Measurements from ENCODE around the gene TMEM243. TPM values are rescaled to one million over a fixed set of nuclear protein-coding genes. Genes with fewer than 3 reads are reported as not detected.
"Not testable (repeated sequence)": the region's sequence is repeated elsewhere in the genome, so short reads cannot be mapped to it uniquely, and the experiment has no call there.

TMEM243 gene
- total and polyA plus RNA-seq, 2 donors (not counting 3 experiments of a cell fraction or from before 2014, with no cell fraction given): 26.9 to 28.8 TPM

DNA sequence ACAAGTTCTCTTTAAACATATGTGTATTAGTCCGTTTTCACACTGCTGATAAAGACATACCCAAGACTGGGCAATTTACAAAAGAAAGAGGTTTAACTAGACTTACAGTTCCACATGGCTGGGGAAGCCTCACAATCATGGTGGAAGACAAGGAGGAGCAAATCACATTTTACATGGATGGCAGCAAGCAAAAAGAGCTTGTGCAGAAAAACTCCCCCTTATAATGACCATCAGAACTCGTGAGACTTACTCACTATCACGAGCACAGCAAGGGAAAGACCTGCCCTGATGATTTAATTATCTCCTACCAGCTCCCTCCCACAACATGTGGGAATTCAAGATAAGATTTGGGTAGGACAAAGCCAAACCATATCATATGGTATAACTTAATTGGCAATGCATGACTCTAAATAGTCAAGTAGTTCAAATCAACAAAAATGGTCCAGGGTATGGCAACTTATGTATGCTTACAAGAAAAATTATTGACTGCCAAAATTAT, 34.1 kb upstream of the TMEM243 start:
- Histone ChIP-seq H3K4me3 (replicated peaks in 1 of 3; ENCODE audit: insufficient read depth in 1 of 3, low read depth in 1 of 3, low read length in 3 of 3) (no peak overlapping the region), H3K36me3 (ENCODE audit: control insufficient read depth in 2 of 2, extremely low read depth in 1 of 2, insufficient read depth in 2 of 2, low read length in 2 of 2) (no peaks in the 10 kb centered on the region), H3K27ac (ENCODE audit: insufficient read depth, low read depth, low read length) (no peak overlapping the region), H4K20me1 (replicated peaks; ENCODE audit: control insufficient read depth, extremely low read depth, insufficient read depth, low read length) (no peaks in the 10 kb centered on the region), H3K9me3 (replicated peaks; ENCODE audit: control insufficient read depth, insufficient read depth, low read length) (no peaks in the 10 kb centered on the region), H3K9ac (replicated peaks; ENCODE audit: extremely low read depth, insufficient read depth, low read length) (no peak overlapping the region), H3K4me2 (ENCODE audit: insufficient read depth, low read length) (no peak overlapping the region), H2AFZ (ENCODE audit: low read depth, low read length) (no peak overlapping the region), H3K79me2 (ENCODE audit: control insufficient read depth, insufficient read depth, low read length) (no peaks in the 10 kb centered on the region), H3K27me3 (ENCODE audit: control insufficient read depth in 2 of 2, insufficient read depth in 2 of 2, low read length in 2 of 2) (peaks cover 1 to 2% of the 10 kb centered on the region in 2 experiments), H3K4me1 (ENCODE audit: control insufficient read depth, extremely low read depth, insufficient read depth, low read length) (no peaks in the 10 kb centered on the region), H3K9me1 (replicated peaks; ENCODE audit: control insufficient read depth, extremely low read depth, insufficient read depth, low read length) (no peaks in the 10 kb centered on the region)
- FAIRE-seq (no peak), DNase-seq (ENCODE audit: low read depth, low spot score) (no peak)
- ChIA-PET CTCF (no interaction called here), POLR2A (no interaction called here)
- BruUV-seq (replicated peaks): no TSS peak
- dilution Hi-C loops (cut with MboI; ENCODE audit: extremely low pct_ligation_motif_present, low sequenced_read_pairs) (no loop called here), intact Hi-C loops (cut with micrococcal nuclease) (loop anchor here (10.0 kb wide), 1 partner anchor 59 kb away; no protein-coding TSS in a partner anchor)
- TF ChIP-seq EZH2 (IDR thresholded peaks at IDR 0.05; ENCODE audit: borderline replicate concordance, low read depth, low read length, severe bottlenecking) (no peak), FOS (IDR thresholded peaks at IDR 0.05; ENCODE audit: borderline replicate concordance, insufficient read depth, low read length) (no peak), POLR2A (IDR thresholded peaks at IDR 0.05; ENCODE audit: low read depth, low read length) (no peak), JUN (IDR thresholded peaks at IDR 0.05; ENCODE audit: borderline replicate concordance, insufficient read depth, insufficient read length, low read depth) (no peak), CTCF (IDR thresholded peaks at IDR 0.05; ENCODE audit: extremely low read depth in 1 of 2, insufficient read depth in 1 of 2, low read depth in 1 of 2, low read length in 2 of 2) (no peak), GATA2 (IDR thresholded peaks at IDR 0.05; ENCODE audit: insufficient read depth, insufficient read length, low read depth, low read length) (no peak), POLR2AphosphoS5 (IDR thresholded peaks at IDR 0.05; ENCODE audit: insufficient read depth, low read depth, low read length) (no peak), MYC (IDR thresholded peaks at IDR 0.05; ENCODE audit: low read depth, low read length) (no peak)
- TF ChIP-seq, protein P1, sequence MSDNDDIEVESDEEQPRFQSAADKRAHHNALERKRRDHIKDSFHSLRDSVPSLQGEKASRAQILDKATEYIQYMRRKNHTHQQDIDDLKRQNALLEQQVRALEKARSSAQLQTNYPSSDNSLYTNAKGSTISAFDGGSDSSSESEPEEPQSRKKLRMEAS (IDR thresholded peaks at IDR 0.05; ENCODE audit: insufficient read depth, insufficient read length): no peak

GRCh38 chr7:87245671-87246070, 26.1 kb upstream of the TMEM243 start:
- H4K20me1 ChIP-seq (replicated peaks; ENCODE audit: control insufficient read depth, extremely low read depth, insufficient read depth, low read length); DNase-seq (ENCODE audit: low read depth, low spot score); H3K27ac ChIP-seq (ENCODE audit: insufficient read depth, low read depth, low read length); H2AFZ ChIP-seq (ENCODE audit: low read depth, low read length); H3K9me3 ChIP-seq (replicated peaks; ENCODE audit: control insufficient read depth, insufficient read depth, low read length); dilution Hi-C loops (cut with MboI; ENCODE audit: extremely low pct_ligation_motif_present, low sequenced_read_pairs); H3K4me3 ChIP-seq (replicated peaks in 1 of 3; ENCODE audit: insufficient read depth in 1 of 3, low read depth in 1 of 3, low read length in 3 of 3); H3K27me3 ChIP-seq (ENCODE audit: control insufficient read depth in 2 of 2, insufficient read depth in 2 of 2, low read length in 2 of 2); CTCF ChIA-PET; intact Hi-C loops (cut with micrococcal nuclease); H3K9ac ChIP-seq (replicated peaks; ENCODE audit: extremely low read depth, insufficient read depth, low read length); H3K9me1 ChIP-seq (replicated peaks; ENCODE audit: control insufficient read depth, extremely low read depth, insufficient read depth, low read length); H3K4me1 ChIP-seq (ENCODE audit: control insufficient read depth, extremely low read depth, insufficient read depth, low read length); FAIRE-seq; POLR2A ChIA-PET; H3K36me3 ChIP-seq (ENCODE audit: control insufficient read depth in 2 of 2, extremely low read depth in 1 of 2, insufficient read depth in 2 of 2, low read length in 2 of 2); BruUV-seq (replicated peaks); H3K4me2 ChIP-seq (ENCODE audit: insufficient read depth, low read length); H3K79me2 ChIP-seq (ENCODE audit: control insufficient read depth, insufficient read depth, low read length): not testable (repeated sequence)

Measured in endothelial cell of umbilical vein (primary cell).